DOHH2 (cell line): ENCODE results near the gene GKN1.

Experiments
- H3F3A ChIP-seq: fragments of 200-600 bp; sonication (generic), shearing (Covaris generic); 2 replicates; pipeline ENCODE4 v1.6.0; 2016; ENCODE audit warnings: antibody characterized with exemption, mild to moderate bottlenecking; ENCODE audit not compliant: control insufficient read depth, insufficient read depth
- H3K27ac ChIP-seq: fragments of 200-600 bp; sonication (generic); 2 replicates; pipeline ENCODE4 v1.5.1; 2014; ENCODE audit warnings: low read depth, mild to moderate bottlenecking, low read length, moderate library complexity
- H3K27me3 ChIP-seq: fragments of 200-600 bp; sonication (generic); 2 replicates; pipeline ENCODE4 v1.6.1; 2014; ENCODE audit warnings: mild to moderate bottlenecking, low read length, mixed read lengths; ENCODE audit not compliant: control insufficient read depth
- H3K36me3 ChIP-seq: fragments of 200-600 bp; sonication (generic); 2 replicates; pipeline ENCODE4 v1.6.1; 2014; ENCODE audit warnings: mild to moderate bottlenecking, low read length, moderate library complexity, mixed read lengths; ENCODE audit not compliant: control insufficient read depth
- H3K4me1 ChIP-seq: fragments of 200-600 bp; sonication (generic); 2 replicates; pipeline ENCODE4 v1.6.1; 2014; ENCODE audit warnings: mild to moderate bottlenecking, low read length, mixed read lengths; ENCODE audit not compliant: control insufficient read depth
- H3K4me2 ChIP-seq: fragments of 200-600 bp; sonication (generic); 2 replicates; pipeline ENCODE4 v1.6.0; 2014; ENCODE audit warnings: mild to moderate bottlenecking, low read length, moderate library complexity
- H3K4me3 ChIP-seq: fragments of 200-600 bp; sonication (generic); 2 replicates; pipeline ENCODE4 v1.5.1; 2014; ENCODE audit warnings: mild to moderate bottlenecking, low read length, mixed read lengths
- H3K79me2 ChIP-seq: fragments of 200-600 bp; sonication (generic); 2 replicates; pipeline ENCODE4 v1.6.1; 2014; ENCODE audit warnings: mild to moderate bottlenecking, low read length, mixed read lengths; ENCODE audit not compliant: control insufficient read depth
- H3K9me2 ChIP-seq: fragments of 200-600 bp; sonication (generic); replicated peaks from 2 replicates; pipeline ENCODE4 v1.6.1; 2014; ENCODE audit warnings: mild to moderate bottlenecking, low read length, mixed read lengths; ENCODE audit not compliant: control insufficient read depth
- H3K9me3 ChIP-seq: fragments of 200-600 bp; sonication (generic); 2 replicates; pipeline ENCODE4 v1.6.1; 2014; ENCODE audit warnings: antibody characterized with exemption, low read length, mixed read lengths; ENCODE audit not compliant: control insufficient read depth, insufficient read depth
- H4K20me1 ChIP-seq: fragments of 200-600 bp; sonication (generic); 2 replicates; pipeline ENCODE4 v1.6.0; 2014; ENCODE audit warnings: low read depth, mild to moderate bottlenecking, antibody characterized with exemption, low read length, moderate library complexity; ENCODE audit not compliant: control insufficient read depth, insufficient read depth
- CTCF ChIP-seq: fragments of 200-600 bp; sonication (generic); IDR thresholded peaks from one replicate; pipeline ENCODE4 v1.5.1; 2014; ENCODE audit warnings: antibody characterized with exemption, mild to moderate bottlenecking, low read depth, low read length; ENCODE audit not compliant: poor library complexity, severe bottlenecking
- EZH2phosphoT487 ChIP-seq: fragments of 200-600 bp; sonication (generic); IDR thresholded peaks from 2 replicates; pipeline ENCODE4 v1.6.1; 2017; ENCODE audit warnings: borderline replicate concordance, mild to moderate bottlenecking, antibody characterized with exemption, low read length, moderate library complexity, mixed read lengths

The GKN1 gene

DNA sequence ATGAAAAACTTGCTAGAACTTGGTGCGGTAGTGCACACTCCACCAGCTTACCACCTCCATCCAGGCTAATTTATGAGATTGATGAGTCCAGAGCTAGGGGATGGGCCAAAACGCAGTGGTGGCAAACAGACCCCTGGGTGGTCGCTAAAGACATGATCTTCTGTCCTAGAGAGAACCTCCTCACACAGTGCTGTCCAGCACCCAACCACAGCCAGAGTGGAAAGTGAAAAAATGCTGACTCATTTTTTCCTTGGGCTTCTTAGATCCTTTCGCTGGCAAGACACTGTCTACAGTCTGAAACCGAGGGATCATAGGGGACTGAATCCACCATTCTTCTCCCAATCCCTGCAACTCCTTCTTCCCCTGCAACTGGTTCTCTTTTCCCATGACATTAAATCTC, 42.6 kb downstream of the GKN1 start:
- Histone ChIP-seq H3K4me2 (no peak overlapping the region), H3K4me3 (no peak overlapping the region), H3K9me3 (no peaks in the 10 kb centered on the region), H3K36me3 (no peaks in the 10 kb centered on the region), H3K27ac (no peak overlapping the region), H4K20me1 (no peaks in the 10 kb centered on the region), H3K79me2 (no peaks in the 10 kb centered on the region), H3F3A (no peaks in the 10 kb centered on the region), H3K4me1 (no peaks in the 10 kb centered on the region), H3K9me2 (no peaks in the 10 kb centered on the region), H3K27me3 (peaks cover 50% of the 10 kb centered on the region)
- TF ChIP-seq EZH2phosphoT487 (no peak), CTCF (no peak)

DNA sequence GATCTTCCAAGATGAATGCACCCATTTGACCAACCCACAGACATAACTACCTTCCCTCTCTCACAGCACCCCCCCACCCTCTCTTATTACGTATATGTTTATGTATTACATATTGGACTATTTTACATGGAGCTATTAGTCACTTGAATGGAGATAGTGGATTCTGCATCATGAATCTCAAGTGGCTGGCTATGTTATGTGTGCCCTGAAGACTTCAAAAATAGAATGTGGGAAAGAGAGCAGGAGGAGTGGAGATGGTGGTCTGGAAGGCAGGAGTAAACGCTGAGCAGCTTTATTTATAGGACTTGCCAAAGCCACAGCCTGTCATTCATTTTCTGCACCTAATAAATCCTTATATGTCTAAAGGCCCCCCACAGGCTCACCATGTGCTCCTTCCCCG, 43.4 kb downstream of the GKN1 start:
- H3K36me3 ChIP-seq: no peaks in the 10 kb centered on the region
- H3K27ac ChIP-seq: no peak overlapping the region
- no peaks in the 10 kb centered on the region for H4K20me1 ChIP-seq
- no peaks in the 10 kb centered on the region for H3K4me1 ChIP-seq
- H3F3A ChIP-seq: no peaks in the 10 kb centered on the region
- no peak overlapping the region for H3K4me3 ChIP-seq
- peaks cover 49% of the 10 kb centered on the region for H3K27me3 ChIP-seq
- no peak overlapping the region for H3K4me2 ChIP-seq
- H3K9me2 ChIP-seq: no peaks in the 10 kb centered on the region
- no peaks in the 10 kb centered on the region for H3K79me2 ChIP-seq
- no peak for TF ChIP-seq EZH2phosphoT487
- H3K9me3 ChIP-seq: no peaks in the 10 kb centered on the region

DNA sequence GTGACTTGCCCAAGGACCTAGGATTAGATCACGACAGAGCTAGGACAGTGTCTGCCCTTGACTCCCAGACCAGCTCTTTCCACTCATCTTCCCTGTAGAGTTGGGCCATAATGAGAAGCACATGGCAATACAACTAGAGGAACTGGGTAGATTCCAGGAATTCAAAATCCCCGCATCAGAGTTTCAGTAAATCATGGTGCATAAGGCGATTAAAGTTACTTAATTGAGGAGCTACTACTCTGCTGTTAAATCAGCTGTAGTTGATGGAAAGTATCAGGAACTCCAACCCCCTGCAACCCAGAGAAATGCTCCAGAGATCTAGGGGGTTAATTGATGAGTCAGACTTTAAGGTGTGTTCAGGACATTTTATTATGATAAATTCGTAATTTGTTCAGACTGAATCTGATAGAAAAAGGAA, 44.3 kb downstream of the GKN1 start:
- H3K9me3 ChIP-seq: no peaks in the 10 kb centered on the region
- H3K4me2 ChIP-seq: no peak overlapping the region
- no peaks in the 10 kb centered on the region for H3K36me3 ChIP-seq
- no peaks in the 10 kb centered on the region for H3K79me2 ChIP-seq
- H3K9me2 ChIP-seq: no peaks in the 10 kb centered on the region
- no peaks in the 10 kb centered on the region for H3K4me1 ChIP-seq
- H4K20me1 ChIP-seq: no peaks in the 10 kb centered on the region
- TF ChIP-seq EZH2phosphoT487: no peak
- TF ChIP-seq CTCF: no peak
- H3K27ac ChIP-seq: no peak overlapping the region
- peaks cover 43% of the 10 kb centered on the region for H3K27me3 ChIP-seq
- no peaks in the 10 kb centered on the region for H3F3A ChIP-seq
- no peak overlapping the region for H3K4me3 ChIP-seq

DNA sequence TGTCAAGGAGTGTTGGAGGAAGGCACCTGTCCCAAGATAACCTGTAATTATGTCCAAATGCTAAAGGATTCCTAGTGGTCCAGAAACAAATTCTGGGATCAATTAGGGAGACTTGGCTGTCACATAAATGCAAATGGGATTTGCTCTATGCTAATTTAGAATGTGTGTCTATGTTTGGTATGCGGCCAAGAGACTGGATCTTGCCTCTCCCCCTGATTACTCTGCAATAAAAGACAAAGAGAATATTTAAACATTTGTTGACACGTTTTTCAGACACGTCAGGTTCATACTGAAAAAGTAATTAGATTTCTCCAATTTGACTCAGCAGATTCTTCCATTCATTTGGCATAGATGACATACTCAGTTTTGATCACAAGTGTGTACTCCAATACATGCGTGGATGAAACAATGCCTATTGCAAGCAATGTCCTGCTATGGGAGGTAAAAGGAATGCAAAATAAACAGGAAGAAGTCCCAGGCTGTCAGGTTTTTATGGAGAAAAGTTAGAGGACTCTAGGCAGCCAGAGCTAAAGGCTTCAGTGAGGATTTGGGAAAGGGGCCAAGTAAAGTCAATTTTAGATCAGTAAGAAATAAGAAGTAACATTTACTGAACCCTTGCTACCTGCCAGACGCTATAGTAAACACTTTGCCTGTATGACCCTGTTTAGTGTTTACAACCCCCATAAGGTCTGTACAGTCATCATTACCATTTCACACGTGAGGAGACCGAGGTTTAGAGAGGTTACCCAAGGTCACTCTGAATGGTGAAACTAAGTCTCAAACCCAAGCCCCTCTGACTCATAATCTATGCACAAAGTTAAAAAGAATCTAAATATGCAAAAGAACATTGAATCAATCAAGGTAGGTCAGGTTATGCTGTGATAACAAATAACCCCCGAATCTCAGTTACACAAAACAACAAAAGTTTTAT, 46.3 kb downstream of the GKN1 start:
- H3K36me3 ChIP-seq: no peaks in the 10 kb centered on the region
- H3K9me3 ChIP-seq: no peaks in the 10 kb centered on the region
- H3K9me2 ChIP-seq: no peaks in the 10 kb centered on the region
- no peak overlapping the region for H3K27ac ChIP-seq
- no peaks in the 10 kb centered on the region for H4K20me1 ChIP-seq
- no peak overlapping the region for H3K4me2 ChIP-seq
- no peaks in the 10 kb centered on the region for H3K79me2 ChIP-seq
- H3K4me3 ChIP-seq: no peak overlapping the region
- peaks cover 36% of the 10 kb centered on the region for H3K27me3 ChIP-seq
- no peaks in the 10 kb centered on the region for H3K4me1 ChIP-seq
- TF ChIP-seq CTCF (no peak), EZH2phosphoT487 (no peak)
- no peaks in the 10 kb centered on the region for H3F3A ChIP-seq
